ENCODE measurements around the gene ATP1A2.

The ATP1A2 gene

GRCh38 chr1:160093069-160093395 lies 22.5 kb upstream of the ATP1A2 start:
- H3K9me3 Mint-ChIP-seq = no peaks in the 10 kb centered on the region
- H3K36me3 Mint-ChIP-seq (ENCODE audit: low read depth) = peaks cover 14% of the 10 kb centered on the region
- no peak overlapping the region for H3K4me3 Mint-ChIP-seq
- no peaks in the 10 kb centered on the region for H3K27me3 Mint-ChIP-seq (ENCODE audit: low read depth)
- H3K4me1 Mint-ChIP-seq (ENCODE audit: low read depth) = peaks cover 21% of the 10 kb centered on the region
- no peak overlapping the region for H3K27ac Mint-ChIP-seq

GRCh38 chr1:160093624-160094290 lies 21.8 kb upstream of the ATP1A2 start:
- Mint-ChIP-seq H3K27ac (no peak overlapping the region), H3K4me1 (ENCODE audit: low read depth) (peaks cover 21% of the 10 kb centered on the region), H3K9me3 (no peaks in the 10 kb centered on the region), H3K27me3 (ENCODE audit: low read depth) (no peaks in the 10 kb centered on the region), H3K4me3 (no peak overlapping the region), H3K36me3 (ENCODE audit: low read depth) (peaks cover 10% of the 10 kb centered on the region)

GRCh38 chr1:160094291-160094625 lies 21.3 kb upstream of the ATP1A2 start:
- H3K36me3 Mint-ChIP-seq (ENCODE audit: low read depth) = peaks cover 7% of the 10 kb centered on the region
- no peak overlapping the region for H3K27ac Mint-ChIP-seq
- H3K4me3 Mint-ChIP-seq = no peak overlapping the region
- H3K9me3 Mint-ChIP-seq = no peaks in the 10 kb centered on the region
- no peaks in the 10 kb centered on the region for H3K27me3 Mint-ChIP-seq (ENCODE audit: low read depth)
- H3K4me1 Mint-ChIP-seq (ENCODE audit: low read depth) = peaks cover 24% of the 10 kb centered on the region

- H3K36me3 Mint-ChIP-seq (ENCODE audit: low read depth) = peaks cover 6% of the 10 kb centered on the region
- H3K27me3 Mint-ChIP-seq (ENCODE audit: low read depth) = no peaks in the 10 kb centered on the region
- no peak overlapping the region for H3K27ac Mint-ChIP-seq
- H3K9me3 Mint-ChIP-seq = no peaks in the 10 kb centered on the region
- H3K4me1 Mint-ChIP-seq (ENCODE audit: low read depth) = peaks cover 28% of the 10 kb centered on the region
- no peak overlapping the region for H3K4me3 Mint-ChIP-seq
Observed at GRCh38 chr1:160094806-160095205, 20.8 kb upstream of the ATP1A2 start.

GRCh38 chr1:160095382-160096105 lies 20.0 kb upstream of the ATP1A2 start:
- no peaks in the 10 kb centered on the region for H3K9me3 Mint-ChIP-seq
- H3K27ac Mint-ChIP-seq = peak overlapping the region; percentile 10
- peak overlapping the region; percentile 40 for H3K4me3 Mint-ChIP-seq
- H3K27me3 Mint-ChIP-seq (ENCODE audit: low read depth) = no peaks in the 10 kb centered on the region
- peaks cover 31% of the 10 kb centered on the region for H3K4me1 Mint-ChIP-seq (ENCODE audit: low read depth)
- peaks cover 6% of the 10 kb centered on the region for H3K36me3 Mint-ChIP-seq (ENCODE audit: low read depth)

- H3K4me1 Mint-ChIP-seq (ENCODE audit: low read depth) = peaks cover 34% of the 10 kb centered on the region
- H3K9me3 Mint-ChIP-seq = no peaks in the 10 kb centered on the region
- H3K27ac Mint-ChIP-seq = peak overlapping the region; percentile 10
- H3K4me3 Mint-ChIP-seq = peak overlapping the region; percentile 83
- peaks cover 2% of the 10 kb centered on the region for H3K36me3 Mint-ChIP-seq (ENCODE audit: low read depth)
- H3K27me3 Mint-ChIP-seq (ENCODE audit: low read depth) = no peaks in the 10 kb centered on the region
Observed at GRCh38 chr1:160096274-160097116, 19.1 kb upstream of the ATP1A2 start.

- Mint-ChIP-seq H3K4me1 (ENCODE audit: low read depth) (peaks cover 34% of the 10 kb centered on the region), H3K27ac (peak overlapping the region; percentile 67), H3K27me3 (ENCODE audit: low read depth) (no peaks in the 10 kb centered on the region), H3K9me3 (no peaks in the 10 kb centered on the region), H3K4me3 (peak overlapping the region; percentile 83), H3K36me3 (ENCODE audit: low read depth) (no peaks in the 10 kb centered on the region)
Observed at GRCh38 chr1:160097151-160097910, 18.2 kb upstream of the ATP1A2 start.

GRCh38 chr1:160097911-160098851 lies 17.4 kb upstream of the ATP1A2 start, which contains the start of gene IGSF8:
IGSF8 (minus strand) TSS chr1:160098619; CDS start chr1:160098472, 147 bp downstream.
- H3K36me3 Mint-ChIP-seq (ENCODE audit: low read depth) = no peaks in the 10 kb centered on the region
- H3K4me1 Mint-ChIP-seq (ENCODE audit: low read depth) = peaks cover 33% of the 10 kb centered on the region
- H3K27me3 Mint-ChIP-seq (ENCODE audit: low read depth) = no peaks in the 10 kb centered on the region
- H3K9me3 Mint-ChIP-seq = no peaks in the 10 kb centered on the region
- peak within 1 kb of the TSS; percentile 83 for H3K4me3 Mint-ChIP-seq
- H3K27ac Mint-ChIP-seq = peak within 1 kb of the TSS; percentile 69

- peak overlapping the region; percentile 69 for H3K27ac Mint-ChIP-seq
- H3K36me3 Mint-ChIP-seq (ENCODE audit: low read depth) = no peaks in the 10 kb centered on the region
- peaks cover 31% of the 10 kb centered on the region for H3K4me1 Mint-ChIP-seq (ENCODE audit: low read depth)
- H3K9me3 Mint-ChIP-seq = no peaks in the 10 kb centered on the region
- H3K4me3 Mint-ChIP-seq = peak overlapping the region; percentile 67
- H3K27me3 Mint-ChIP-seq (ENCODE audit: low read depth) = no peaks in the 10 kb centered on the region
Observed at GRCh38 chr1:160098852-160099561, 16.6 kb upstream of the ATP1A2 start.

- Mint-ChIP-seq H3K4me3 (peak overlapping the region; percentile 67), H3K27me3 (ENCODE audit: low read depth) (no peaks in the 10 kb centered on the region), H3K36me3 (ENCODE audit: low read depth) (no peaks in the 10 kb centered on the region), H3K4me1 (ENCODE audit: low read depth) (peaks cover 31% of the 10 kb centered on the region), H3K27ac (peak overlapping the region; percentile 69), H3K9me3 (no peaks in the 10 kb centered on the region)
Observed at GRCh38 chr1:160099716-160100375, 15.7 kb upstream of the ATP1A2 start.

GRCh38 chr1:160101037-160101716 lies 14.4 kb upstream of the ATP1A2 start:
- H3K36me3 Mint-ChIP-seq (ENCODE audit: low read depth) = no peaks in the 10 kb centered on the region
- H3K4me1 Mint-ChIP-seq (ENCODE audit: low read depth) = peaks cover 28% of the 10 kb centered on the region
- H3K4me3 Mint-ChIP-seq = no peak overlapping the region
- peak overlapping the region; percentile 69 for H3K27ac Mint-ChIP-seq
- H3K27me3 Mint-ChIP-seq (ENCODE audit: low read depth) = peaks cover 5% of the 10 kb centered on the region
- no peaks in the 10 kb centered on the region for H3K9me3 Mint-ChIP-seq

All from T-helper 1 cell treated with Interleukin-12 subunit alpha and Interleukin-12 subunit beta and Interleukin-4 antibody, amounts not matched to agents 30 μg/mL and 1 μg/mL, for 36 hours (primary cell).